ENCODE measurements around the gene ZNF598. TPM values are rescaled to one million over a fixed set of nuclear protein-coding genes. Genes with fewer than 3 reads are reported as not detected.

The ZNF598 gene
- polyA plus RNA-seq, 1 of the 3 experiments (the other 2 are of a cell fraction) = 47.8 TPM

GRCh38 chr16:2019518-2019920 lies 9.9 kb upstream of the ZNF598 start, which contains the start of gene NPW:
NPW (plus strand) TSS chr16:2019785.
- Histone ChIP-seq H3K9ac (no peak within 1 kb of the TSS), H2AFZ (ENCODE audit: low read depth) (no peak within 1 kb of the TSS), H4K20me1 (ENCODE audit: insufficient read depth) (no peaks in the 10 kb centered on the region), H3K4me1 (ENCODE audit: control insufficient read depth in 1 of 2, insufficient read depth in 2 of 2, low read depth in 1 of 2, low read length in 1 of 2) (peaks cover 0 to 14% of the 10 kb centered on the region in 2 experiments; a peak in 1 of 4 replicates), H3F3A (replicated peaks; ENCODE audit: insufficient read depth) (peaks cover 5% of the 10 kb centered on the region), H3K36me3 (replicated peaks in 1 of 2; ENCODE audit: control insufficient read depth in 1 of 2, insufficient read depth in 2 of 2, low read length in 1 of 2) (no peaks in the 10 kb centered on the region), H3K27ac (ENCODE audit: low read depth in 2 of 2, low read length in 1 of 2) (no peak within 1 kb of the TSS), H3K79me2 (ENCODE audit: insufficient read depth) (no peaks in the 10 kb centered on the region), H3K4me3 (ENCODE audit: low read depth in 2 of 2, low read length in 1 of 2) (no peak within 1 kb of the TSS), H3K4me2 (no peak within 1 kb of the TSS), H3K9me2 (no peaks in the 10 kb centered on the region), H3K27me3 (ENCODE audit: insufficient read depth) (peaks cover 4% of the 10 kb centered on the region; the same call in 1 of the 2 replicates), H3K9me3 (no peaks in the 10 kb centered on the region)
- TF ChIP-seq RXRA (IDR thresholded peaks at IDR 0.05; ENCODE audit: borderline replicate concordance, low read depth) (no peak), MAX (IDR thresholded peaks at IDR 0.05; ENCODE audit: low read depth) (no peak), FOSL2 (IDR thresholded peaks at IDR 0.05; ENCODE audit: borderline replicate concordance, low read depth) (no peak), FOXM1 (IDR thresholded peaks at IDR 0.05; ENCODE audit: low read depth) (no peak), MXI1 (IDR thresholded peaks at IDR 0.05; ENCODE audit: low read depth, low read length) (no peak)
- TF ChIP-seq, protein P1, sequence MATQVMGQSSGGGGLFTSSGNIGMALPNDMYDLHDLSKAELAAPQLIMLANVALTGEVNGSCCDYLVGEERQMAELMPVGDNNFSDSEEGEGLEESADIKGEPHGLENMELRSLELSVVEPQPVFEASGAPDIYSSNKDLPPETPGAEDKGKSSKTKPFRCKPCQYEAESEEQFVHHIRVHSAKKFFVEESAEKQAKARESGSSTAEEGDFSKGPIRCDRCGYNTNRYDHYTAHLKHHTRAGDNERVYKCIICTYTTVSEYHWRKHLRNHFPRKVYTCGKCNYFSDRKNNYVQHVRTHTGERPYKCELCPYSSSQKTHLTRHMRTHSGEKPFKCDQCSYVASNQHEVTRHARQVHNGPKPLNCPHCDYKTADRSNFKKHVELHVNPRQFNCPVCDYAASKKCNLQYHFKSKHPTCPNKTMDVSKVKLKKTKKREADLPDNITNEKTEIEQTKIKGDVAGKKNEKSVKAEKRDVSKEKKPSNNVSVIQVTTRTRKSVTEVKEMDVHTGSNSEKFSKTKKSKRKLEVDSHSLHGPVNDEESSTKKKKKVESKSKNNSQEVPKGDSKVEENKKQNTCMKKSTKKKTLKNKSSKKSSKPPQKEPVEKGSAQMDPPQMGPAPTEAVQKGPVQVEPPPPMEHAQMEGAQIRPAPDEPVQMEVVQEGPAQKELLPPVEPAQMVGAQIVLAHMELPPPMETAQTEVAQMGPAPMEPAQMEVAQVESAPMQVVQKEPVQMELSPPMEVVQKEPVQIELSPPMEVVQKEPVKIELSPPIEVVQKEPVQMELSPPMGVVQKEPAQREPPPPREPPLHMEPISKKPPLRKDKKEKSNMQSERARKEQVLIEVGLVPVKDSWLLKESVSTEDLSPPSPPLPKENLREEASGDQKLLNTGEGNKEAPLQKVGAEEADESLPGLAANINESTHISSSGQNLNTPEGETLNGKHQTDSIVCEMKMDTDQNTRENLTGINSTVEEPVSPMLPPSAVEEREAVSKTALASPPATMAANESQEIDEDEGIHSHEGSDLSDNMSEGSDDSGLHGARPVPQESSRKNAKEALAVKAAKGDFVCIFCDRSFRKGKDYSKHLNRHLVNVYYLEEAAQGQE (IDR thresholded peaks at IDR 0.05; ENCODE audit: low read depth, low read length) = no peak
- ChIA-PET POLR2A (no interaction called here), CTCF (interaction anchor here (1.3 to 2.1 kb wide), 2 partner anchors 8 to 120 kb away, joined by 5 to 15 read pairs; no protein-coding TSS in a partner anchor)
- DNase-seq = peak; percentile 68
- WGBS (ENCODE audit: low lambda C conversion rate) = 59% methylated on average over 15 of the region's 33 CpGs

DNA sequence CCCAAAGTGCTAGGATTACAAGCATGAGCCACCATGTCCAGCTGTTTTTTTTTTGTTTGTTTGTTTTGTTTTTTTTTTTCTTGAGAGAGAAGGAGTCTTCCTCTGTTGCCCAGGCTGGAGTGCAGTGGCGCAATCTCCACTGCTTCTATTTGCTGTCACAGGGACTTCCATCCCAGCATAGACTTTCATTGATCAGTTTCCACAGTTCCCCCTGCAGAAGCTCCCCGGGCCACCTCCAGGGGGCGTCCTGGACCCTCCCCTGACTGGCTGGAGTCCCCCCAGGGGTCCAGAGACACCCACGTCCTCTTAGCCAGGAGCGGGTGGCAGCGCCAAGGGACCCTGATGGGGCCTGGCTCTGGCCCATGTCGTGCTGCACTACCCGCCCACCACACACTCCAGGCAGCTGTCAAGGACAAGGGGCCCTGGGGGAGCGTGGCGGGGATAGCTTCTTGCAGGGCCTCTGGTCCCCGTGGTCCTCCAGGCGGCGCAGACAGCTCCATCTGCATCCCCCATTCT lies 6.8 kb upstream of the ZNF598 start:
- 50% methylated on average over 10 of the region's 13 CpGs for WGBS (ENCODE audit: low lambda C conversion rate)
- ChIA-PET POLR2A (interaction anchor here (0.5 to 1.3 kb wide), 3 partner anchors 112 to 139 kb away, joined by 3 to 5 read pairs (median 5); partner anchors contain the start of gene TRAF7), CTCF (interaction anchor here (0.6 to 2.3 kb wide), 12 partner anchors 11 to 151 kb away, joined by 3 to 17 read pairs (median 4); partner anchors contain the start of gene RPS2)
- TF ChIP-seq GABPA (IDR thresholded peaks at IDR 0.05; ENCODE audit: low read depth) = no peak
- TF ChIP-seq CHD2 (IDR thresholded peaks at IDR 0.05; ENCODE audit: low read length, partially characterized antibody) = no peak
- TF ChIP-seq NFIC (IDR thresholded peaks at IDR 0.05; ENCODE audit: borderline replicate concordance) = no peak
- TF ChIP-seq CTCF (IDR thresholded peaks at IDR 0.05) = peak; percentile 64
- TF ChIP-seq POLR2AphosphoS5 (IDR thresholded peaks at IDR 0.05; ENCODE audit: low read depth, low read length) = no peak
- no peak for TF ChIP-seq GATA2 (CRISPR knock-in tag; IDR thresholded peaks at IDR 0.05)
- H3K27me3 ChIP-seq (ENCODE audit: insufficient read depth) = peaks cover 4% of the 10 kb centered on the region; the same call in 1 of the 2 replicates
- no peaks in the 10 kb centered on the region for H3K36me3 ChIP-seq (replicated peaks in 1 of 2; ENCODE audit: control insufficient read depth in 1 of 2, insufficient read depth in 2 of 2, low read length in 1 of 2)
- H4K20me1 ChIP-seq (ENCODE audit: insufficient read depth) = no peaks in the 10 kb centered on the region
- H3K79me2 ChIP-seq (ENCODE audit: insufficient read depth) = no peaks in the 10 kb centered on the region
- H3K9me3 ChIP-seq = no peaks in the 10 kb centered on the region
- H3K4me1 ChIP-seq (ENCODE audit: control insufficient read depth in 1 of 2, insufficient read depth in 2 of 2, low read depth in 1 of 2, low read length in 1 of 2) = no peaks in the 10 kb centered on the region; a peak in 1 of 4 replicates
- no peak overlapping the region for H3K9ac ChIP-seq
- no peak overlapping the region for H3K4me2 ChIP-seq
- no peak overlapping the region; a peak in 1 of 4 replicates for H3K4me3 ChIP-seq (ENCODE audit: low read depth in 2 of 2, low read length in 1 of 2)
- peak; percentile 77 for DNase-seq
- no peak overlapping the region for H2AFZ ChIP-seq (ENCODE audit: low read depth)
- H3K27ac ChIP-seq (ENCODE audit: low read depth in 2 of 2, low read length in 1 of 2) = no peak overlapping the region
- H3K9me2 ChIP-seq = no peaks in the 10 kb centered on the region
- no peaks in the 10 kb centered on the region for H3F3A ChIP-seq (replicated peaks; ENCODE audit: insufficient read depth)

Data from SK-N-SH (cell line).